ENCODE data around the gene KBTBD6.
"Not testable (repeated sequence)": the region's sequence is repeated elsewhere in the genome, so short reads cannot be mapped to it uniquely, and the experiment has no call there.

Gene KBTBD6

DNA sequence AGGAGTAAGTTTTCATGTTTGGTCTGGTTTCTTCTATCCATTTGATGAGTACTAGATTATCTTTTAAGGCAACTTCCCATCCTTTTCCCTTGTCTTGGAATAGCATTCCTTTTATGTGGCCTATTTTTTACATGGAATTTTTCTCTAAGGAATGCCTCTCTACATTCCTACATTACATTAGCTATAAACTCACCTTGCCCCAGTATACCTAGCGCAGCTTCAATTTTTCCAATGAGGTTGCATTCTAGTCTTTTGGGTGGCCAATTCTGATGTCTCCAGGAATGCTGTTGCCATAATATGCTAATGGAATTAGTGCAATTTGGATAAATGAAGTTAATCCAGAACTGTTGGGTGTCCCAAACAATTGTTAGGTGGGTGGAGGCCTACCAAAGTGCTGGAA is 33.8 kb downstream of the KBTBD6 start:
- TF ChIP-seq, protein P1, sequence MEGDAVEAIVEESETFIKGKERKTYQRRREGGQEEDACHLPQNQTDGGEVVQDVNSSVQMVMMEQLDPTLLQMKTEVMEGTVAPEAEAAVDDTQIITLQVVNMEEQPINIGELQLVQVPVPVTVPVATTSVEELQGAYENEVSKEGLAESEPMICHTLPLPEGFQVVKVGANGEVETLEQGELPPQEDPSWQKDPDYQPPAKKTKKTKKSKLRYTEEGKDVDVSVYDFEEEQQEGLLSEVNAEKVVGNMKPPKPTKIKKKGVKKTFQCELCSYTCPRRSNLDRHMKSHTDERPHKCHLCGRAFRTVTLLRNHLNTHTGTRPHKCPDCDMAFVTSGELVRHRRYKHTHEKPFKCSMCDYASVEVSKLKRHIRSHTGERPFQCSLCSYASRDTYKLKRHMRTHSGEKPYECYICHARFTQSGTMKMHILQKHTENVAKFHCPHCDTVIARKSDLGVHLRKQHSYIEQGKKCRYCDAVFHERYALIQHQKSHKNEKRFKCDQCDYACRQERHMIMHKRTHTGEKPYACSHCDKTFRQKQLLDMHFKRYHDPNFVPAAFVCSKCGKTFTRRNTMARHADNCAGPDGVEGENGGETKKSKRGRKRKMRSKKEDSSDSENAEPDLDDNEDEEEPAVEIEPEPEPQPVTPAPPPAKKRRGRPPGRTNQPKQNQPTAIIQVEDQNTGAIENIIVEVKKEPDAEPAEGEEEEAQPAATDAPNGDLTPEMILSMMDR (IDR thresholded peaks at IDR 0.05): no peak
- TF ChIP-seq ZFX (IDR thresholded peaks at IDR 0.05; ENCODE audit: borderline replicate concordance): no peak
- H3K27ac ChIP-seq: no peak overlapping the region

DNA sequence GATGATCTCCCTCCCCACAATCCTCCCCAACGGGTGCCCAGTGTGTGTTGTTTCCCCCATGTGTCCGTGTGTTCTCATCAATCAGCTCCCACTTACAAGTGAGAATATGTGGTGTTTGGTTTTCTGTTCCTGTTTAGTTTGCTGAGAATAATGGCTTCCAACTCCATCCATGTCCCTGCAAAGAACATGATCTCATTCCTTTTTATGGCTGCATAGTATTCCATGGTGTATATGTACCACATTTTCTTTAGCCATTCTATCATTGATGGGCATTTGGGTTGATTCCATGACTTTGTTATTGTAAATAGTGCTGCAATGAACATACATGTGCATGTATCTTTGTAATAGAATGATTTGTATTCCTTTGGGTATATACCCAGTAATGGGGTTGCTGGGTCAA is 36.9 kb downstream of the KBTBD6 start:
- H3K27ac ChIP-seq: not testable (repeated sequence)

DNA sequence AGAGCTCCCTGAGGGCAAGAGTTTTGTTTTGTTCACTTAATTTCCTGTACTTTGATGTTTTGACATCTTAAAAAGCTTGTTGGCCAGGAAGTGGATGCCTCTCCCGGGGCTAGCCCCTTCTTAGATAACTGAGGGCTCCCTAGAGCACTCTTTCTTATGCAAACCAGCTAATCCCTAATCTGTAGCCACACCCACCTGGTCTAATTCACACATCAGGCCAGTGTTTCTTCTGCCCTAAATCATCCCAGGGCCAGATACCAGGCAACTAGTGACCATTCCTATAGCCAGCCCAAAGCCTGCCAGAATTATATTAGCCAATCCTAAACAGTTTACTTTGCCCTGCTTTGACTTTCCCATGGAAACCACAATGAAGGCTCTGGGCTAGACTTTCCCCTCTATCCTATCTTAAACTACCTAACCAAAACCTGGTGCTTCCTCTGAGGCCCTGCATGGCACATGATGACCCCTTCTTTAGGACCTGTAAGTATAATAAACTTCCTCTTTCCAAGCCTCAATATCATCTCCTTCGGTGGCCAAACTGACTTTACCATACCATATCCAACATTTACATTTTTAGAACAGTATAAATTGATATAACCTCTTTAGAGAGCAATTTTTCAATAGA is 46.5 kb downstream of the KBTBD6 start:
- TF ChIP-seq, protein P1 (IDR thresholded peaks at IDR 0.05): no peak
- TF ChIP-seq ZFX (IDR thresholded peaks at IDR 0.05; ENCODE audit: borderline replicate concordance): no peak
- no peak overlapping the region for H3K27ac ChIP-seq

DNA sequence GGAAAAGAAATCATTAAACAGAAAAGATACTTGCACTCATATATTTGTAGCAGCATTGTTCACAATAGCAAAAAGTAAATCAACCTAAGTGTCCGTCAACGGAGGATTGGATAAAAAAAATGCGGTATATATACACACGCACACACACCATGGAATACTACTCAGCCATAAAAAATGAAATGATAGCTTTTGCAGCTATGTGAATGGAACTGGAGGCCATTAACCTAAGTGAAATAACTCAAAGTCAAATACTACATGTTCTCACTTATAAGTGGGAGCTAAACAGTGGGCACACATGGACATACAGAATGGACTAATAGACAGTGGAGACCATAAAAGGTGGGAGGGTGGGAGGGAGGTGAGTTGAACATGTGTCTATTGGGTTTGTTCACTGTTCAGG is 52.9 kb downstream of the KBTBD6 start:
- H3K27ac ChIP-seq: no peak overlapping the region
- TF ChIP-seq, protein P1 (IDR thresholded peaks at IDR 0.05): no peak
- TF ChIP-seq ZFX (IDR thresholded peaks at IDR 0.05; ENCODE audit: borderline replicate concordance): no peak

All from 22Rv1 (cell line).